Activated CD8-positive, alpha-beta T cell treated with anti-CD3 and anti-CD28 coated beads, Interleukin-2, amount 10 ng/mL, durations not matched to agents 7 days and 5 days (primary cell): ENCODE measurements around the gene C1GALT1. TPM values are rescaled to one million over a fixed set of nuclear protein-coding genes. Genes with fewer than 3 reads are reported as not detected.

Experiments used
- ATAC-seq: fragments of 150-1000 bp; cut with Tn5 transposase; one replicate; pipeline ENCODE4 v1.10.0; 2021; ENCODE audit warnings: moderate library complexity
- CTCF ChIA-PET: fragments of 350-600 bp; sonication (Branson Sonifier 250); formaldehyde crosslinking; loops from one replicate; lab custom pipeline; 2021; ENCODE audit warnings: antibody characterized with exemption; lab: Charles Lee
- POLR2A ChIA-PET: fragments of 350-600 bp; sonication (Branson Sonifier 250); formaldehyde crosslinking; loops from one replicate; lab custom pipeline; 2021; ENCODE audit warnings: antibody characterized with exemption; lab: Charles Lee
- DNase-seq: peaks from one replicate; pipeline ENCODE4 v3.0.0-alpha.2; 2020
- H3K27ac Mint-ChIP-seq: one replicate; pipeline ENCODE4 v1.8.0; 2021; ENCODE audit warnings: mild to moderate bottlenecking, mixed read lengths
- H3K27me3 Mint-ChIP-seq: one replicate; pipeline ENCODE4 v1.8.0; 2021; ENCODE audit warnings: low read depth, mixed read lengths
- H3K36me3 Mint-ChIP-seq: one replicate; pipeline ENCODE4 v1.8.0; 2021; ENCODE audit warnings: low read depth, mixed read lengths
- H3K4me1 Mint-ChIP-seq: one replicate; pipeline ENCODE4 v1.8.0; 2021; ENCODE audit warnings: low read depth, mixed read lengths
- H3K4me3 Mint-ChIP-seq: one replicate; pipeline ENCODE4 v1.8.0; 2021; ENCODE audit warnings: mild to moderate bottlenecking, mixed read lengths
- H3K9me3 Mint-ChIP-seq: one replicate; pipeline ENCODE4 v1.8.0; 2022; ENCODE audit warnings: mixed read lengths; ENCODE audit not compliant: insufficient read depth
- total RNA-seq, 2 experiments: library from RNA; stranded (reverse); gene quantifications; one replicate each; pipeline ENCODE4 v1.2.3, GENCODE V29; 2021

Gene C1GALT1
- total RNA-seq, 2 experiments from 2014 or later = 47.4 to 50.7 TPM

- no peak for ATAC-seq
- H3K4me3 Mint-ChIP-seq = peak overlapping the region; percentile 44
- H3K36me3 Mint-ChIP-seq = peaks cover 34% of the 10 kb centered on the region
- no peaks in the 10 kb centered on the region for H3K27me3 Mint-ChIP-seq
- ChIA-PET POLR2A (interaction anchor here (0.9 kb wide), 1 partner anchor 19 kb away, joined by 4 read pairs; no protein-coding TSS in a partner anchor), CTCF (interaction anchor here (1.1 to 1.6 kb wide), 3 partner anchors 13 to 99 kb away, joined by 3 read pairs; no protein-coding TSS in a partner anchor)
- peaks cover 12% of the 10 kb centered on the region for H3K9me3 Mint-ChIP-seq
- DNase-seq = no peak
- H3K4me1 Mint-ChIP-seq = peaks cover 75% of the 10 kb centered on the region
- H3K27ac Mint-ChIP-seq = peak overlapping the region; percentile 78
These were observed 20.0 kb downstream of the C1GALT1 start for GRCh38 chr7:7202375-7202720.

GRCh38 chr7:7203813-7204575, 21.6 kb downstream of the C1GALT1 start:
- H3K27ac Mint-ChIP-seq = no peak overlapping the region
- H3K4me1 Mint-ChIP-seq = peaks cover 72% of the 10 kb centered on the region
- H3K36me3 Mint-ChIP-seq = peaks cover 24% of the 10 kb centered on the region
- peaks cover 6% of the 10 kb centered on the region for H3K9me3 Mint-ChIP-seq
- ATAC-seq (no peak), DNase-seq (no peak)
- no peaks in the 10 kb centered on the region for H3K27me3 Mint-ChIP-seq
- CTCF ChIA-PET = no interaction called here
- no peak overlapping the region for H3K4me3 Mint-ChIP-seq
- POLR2A ChIA-PET = no interaction called here

DNA sequence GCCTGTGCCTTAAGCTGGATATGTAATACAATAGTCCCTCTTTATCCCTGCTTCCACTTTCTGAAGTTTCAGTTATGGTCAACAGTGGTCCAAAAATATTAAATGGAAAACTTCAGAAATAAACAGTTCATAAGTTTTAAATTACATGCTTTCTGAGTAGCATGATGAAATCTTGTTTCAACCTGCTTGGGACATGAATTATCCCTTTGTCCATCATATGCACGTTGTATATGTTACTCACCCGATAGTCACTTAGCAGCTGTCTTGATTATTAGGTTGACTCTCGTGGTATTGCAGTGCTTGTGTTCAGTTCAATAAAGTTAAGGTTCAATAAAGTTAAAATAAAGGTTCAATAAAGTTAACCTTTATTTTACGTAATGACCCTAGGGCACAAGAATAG, 25.5 kb downstream of the C1GALT1 start:
- ATAC-seq (no peak), DNase-seq (no peak)
- CTCF ChIA-PET = no interaction called here
- no peak overlapping the region for H3K27ac Mint-ChIP-seq
- no peaks in the 10 kb centered on the region for H3K27me3 Mint-ChIP-seq
- peaks cover 4% of the 10 kb centered on the region for H3K9me3 Mint-ChIP-seq
- H3K4me1 Mint-ChIP-seq = peaks cover 37% of the 10 kb centered on the region
- H3K36me3 Mint-ChIP-seq = peaks cover 42% of the 10 kb centered on the region
- POLR2A ChIA-PET = no interaction called here
- no peak overlapping the region for H3K4me3 Mint-ChIP-seq

- peaks cover 4% of the 10 kb centered on the region for H3K9me3 Mint-ChIP-seq
- DNase-seq (no peak), ATAC-seq (no peak)
- CTCF ChIA-PET = interaction anchor here (0.5 to 1.3 kb wide), 2 partner anchors 23 to 42 kb away, joined by 3 read pairs; no protein-coding TSS in a partner anchor
- H3K27ac Mint-ChIP-seq = no peak overlapping the region
- peaks cover 31% of the 10 kb centered on the region for H3K4me1 Mint-ChIP-seq
- no peaks in the 10 kb centered on the region for H3K27me3 Mint-ChIP-seq
- H3K36me3 Mint-ChIP-seq = peaks cover 40% of the 10 kb centered on the region
- H3K4me3 Mint-ChIP-seq = no peak overlapping the region
- POLR2A ChIA-PET = interaction anchor here (0.5 kb wide), 1 partner anchor 56 kb away, joined by 4 read pairs; no protein-coding TSS in a partner anchor
These were observed 26.2 kb downstream of the C1GALT1 start for GRCh38 chr7:7208520-7208919.

DNA sequence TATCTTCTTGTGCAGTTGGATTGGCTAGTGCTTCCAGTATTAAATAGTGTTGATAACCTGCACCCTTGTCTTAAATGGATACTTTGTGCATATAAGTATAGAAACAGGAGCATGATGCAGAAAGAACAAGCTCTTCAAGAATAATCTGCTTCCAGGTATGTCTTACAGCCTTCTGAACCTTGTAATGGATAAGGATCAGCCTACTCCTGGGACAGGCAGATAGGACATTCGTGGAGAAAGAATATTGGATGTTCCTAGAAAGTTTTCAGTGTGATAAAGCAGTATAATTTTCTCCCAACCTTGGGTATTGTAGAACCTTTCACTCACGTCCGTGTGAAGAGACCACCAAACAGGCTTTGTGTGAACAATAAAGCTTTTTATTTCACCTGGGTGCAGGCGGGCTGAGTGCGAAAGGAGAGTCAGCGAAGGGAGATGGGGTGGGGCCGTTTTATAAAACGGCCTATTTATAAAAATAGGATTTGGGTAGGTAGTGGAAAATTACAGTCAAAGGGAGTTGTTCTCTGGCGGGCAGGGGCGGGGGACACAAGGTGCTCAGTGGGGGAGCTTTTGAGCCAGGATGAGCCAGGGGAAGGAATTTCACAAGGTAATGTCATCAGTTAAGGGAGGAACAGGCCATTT, 27.2 kb downstream of the C1GALT1 start:
- Mint-ChIP-seq H3K27ac (no peak overlapping the region), H3K4me3 (no peak overlapping the region), H3K27me3 (no peaks in the 10 kb centered on the region), H3K9me3 (peaks cover 4% of the 10 kb centered on the region), H3K36me3 (peaks cover 49% of the 10 kb centered on the region), H3K4me1 (peaks cover 21% of the 10 kb centered on the region)
- no peak for DNase-seq
- CTCF ChIA-PET = interaction anchor here (1.3 kb wide), 1 partner anchor 41 kb away, joined by 3 read pairs; no protein-coding TSS in a partner anchor
- POLR2A ChIA-PET = no interaction called here
- ATAC-seq = no peak

- ChIA-PET POLR2A (no interaction called here), CTCF (no interaction called here)
- no peak for ATAC-seq
- Mint-ChIP-seq H3K9me3 (peaks cover 4% of the 10 kb centered on the region), H3K27me3 (no peaks in the 10 kb centered on the region), H3K4me1 (peaks cover 12% of the 10 kb centered on the region), H3K27ac (no peak overlapping the region), H3K4me3 (no peak overlapping the region), H3K36me3 (peaks cover 55% of the 10 kb centered on the region)
- no peak for DNase-seq
These were observed 28.3 kb downstream of the C1GALT1 start for GRCh38 chr7:7210475-7211237.

DNA sequence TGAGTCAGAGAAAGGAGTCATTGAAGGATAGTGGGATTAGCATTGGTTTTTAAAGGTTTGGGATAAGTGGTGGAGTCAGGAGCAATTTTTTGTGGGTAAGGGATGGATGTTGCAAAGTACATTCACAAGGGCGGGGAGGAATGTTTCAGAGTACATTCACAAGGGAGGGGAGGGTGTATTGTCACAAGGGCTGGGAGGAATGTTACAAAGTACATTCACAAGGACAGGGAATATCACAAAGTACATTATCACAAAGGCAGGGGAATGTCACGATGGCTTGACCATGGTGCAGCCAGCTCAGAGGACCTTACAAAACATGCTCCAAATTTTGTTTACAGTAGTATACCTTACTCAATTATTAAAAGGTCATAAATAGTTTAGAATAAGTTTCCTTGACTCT, 30.3 kb downstream of the C1GALT1 start:
- peaks cover 2% of the 10 kb centered on the region for H3K4me1 Mint-ChIP-seq
- H3K36me3 Mint-ChIP-seq = peaks cover 60% of the 10 kb centered on the region

GRCh38 chr7:7214398-7215347, 32.3 kb downstream of the C1GALT1 start:
- POLR2A ChIA-PET = no interaction called here
- Mint-ChIP-seq H3K27me3 (no peaks in the 10 kb centered on the region), H3K9me3 (no peaks in the 10 kb centered on the region), H3K36me3 (peaks cover 62% of the 10 kb centered on the region), H3K4me3 (no peak overlapping the region), H3K27ac (peak overlapping the region; percentile 50), H3K4me1 (no peaks in the 10 kb centered on the region)
- ATAC-seq = no peak
- CTCF ChIA-PET = interaction anchor here (1.1 to 1.6 kb wide), 2 partner anchors 53 to 111 kb away, joined by 3 read pairs; no protein-coding TSS in a partner anchor
- no peak for DNase-seq

More for the DNA sequence above, 30.3 kb downstream of the C1GALT1 start:
- ATAC-seq (no peak), DNase-seq (no peak)
- Mint-ChIP-seq H3K4me3 (no peak overlapping the region), H3K27ac (no peak overlapping the region), H3K27me3 (no peaks in the 10 kb centered on the region), H3K9me3 (no peaks in the 10 kb centered on the region)
- CTCF ChIA-PET = no interaction called here
- POLR2A ChIA-PET = no interaction called here

GRCh38 chr7:7216279-7216678, 33.9 kb downstream of the C1GALT1 start:
- Mint-ChIP-seq H3K4me1 (peaks cover 6% of the 10 kb centered on the region), H3K27ac (no peak overlapping the region)

GRCh38 chr7:7219216-7219615, 36.9 kb downstream of the C1GALT1 start:
- ChIA-PET CTCF (no interaction called here), POLR2A (no interaction called here)
- no peak overlapping the region for H3K4me3 Mint-ChIP-seq
- peaks cover 57% of the 10 kb centered on the region for H3K36me3 Mint-ChIP-seq
- no peaks in the 10 kb centered on the region for H3K27me3 Mint-ChIP-seq
- DNase-seq (no peak), ATAC-seq (no peak)
- no peak overlapping the region for H3K27ac Mint-ChIP-seq
- no peaks in the 10 kb centered on the region for H3K9me3 Mint-ChIP-seq
- peaks cover 20% of the 10 kb centered on the region for H3K4me1 Mint-ChIP-seq

More at GRCh38 chr7:7216279-7216678, 33.9 kb downstream of the C1GALT1 start:
- ChIA-PET CTCF (interaction anchor here (1.6 kb wide), 1 partner anchor 112 kb away, joined by 3 read pairs; no protein-coding TSS in a partner anchor), POLR2A (no interaction called here)
- H3K36me3 Mint-ChIP-seq = peaks cover 56% of the 10 kb centered on the region
- H3K4me3 Mint-ChIP-seq = no peak overlapping the region
- ATAC-seq (no peak), DNase-seq (no peak)
- no peaks in the 10 kb centered on the region for H3K9me3 Mint-ChIP-seq
- H3K27me3 Mint-ChIP-seq = no peaks in the 10 kb centered on the region

GRCh38 chr7:7220821-7221220, 38.5 kb downstream of the C1GALT1 start:
- no peak for DNase-seq
- Mint-ChIP-seq H3K4me1 (peaks cover 20% of the 10 kb centered on the region), H3K4me3 (no peak overlapping the region), H3K36me3 (peaks cover 54% of the 10 kb centered on the region), H3K27ac (no peak overlapping the region), H3K9me3 (no peaks in the 10 kb centered on the region), H3K27me3 (no peaks in the 10 kb centered on the region)
- POLR2A ChIA-PET = no interaction called here
- ATAC-seq = no peak
- CTCF ChIA-PET = interaction anchor here (0.7 to 1.2 kb wide), 2 partner anchors 9 to 345 kb away, joined by 3 read pairs; no protein-coding TSS in a partner anchor
